HG03378 (cell line): ENCODE data around the gene POLR3H.

ENCODE experiments used
- ATAC-seq: cut with Tn5 transposase; IDR thresholded peaks from one replicate; pipeline ENCODE4 v1.9.1; 2021; ENCODE audit warnings: mild to moderate bottlenecking, moderate library complexity; ENCODE audit not compliant: unreplicated experiment

POLR3H gene

GRCh38 chr22:41539146-41540005, 4.9 kb downstream of the POLR3H start:
- no peak for ATAC-seq

DNA sequence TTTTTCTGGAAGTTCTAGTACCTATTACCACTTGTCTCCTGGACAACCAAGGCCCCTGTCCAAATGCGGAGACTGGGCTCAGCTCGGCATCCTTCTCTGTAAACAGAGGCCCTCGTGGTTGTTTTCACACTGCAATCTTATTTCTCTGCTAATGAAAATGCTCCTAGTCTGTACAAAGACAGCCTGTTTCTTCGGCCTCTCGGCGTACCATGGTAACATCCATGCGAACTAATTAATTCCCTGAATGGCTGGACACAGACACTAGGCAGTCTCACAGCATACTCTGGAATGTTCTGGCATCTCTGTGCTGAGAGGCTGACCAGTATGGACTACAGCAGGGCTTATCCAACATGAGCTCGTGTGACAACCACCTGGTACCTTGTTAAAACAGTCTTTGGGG, 5.7 kb downstream of the POLR3H start:
- no peak for ATAC-seq

- ATAC-seq, result no peak
These were observed 7.1 kb downstream of the POLR3H start for GRCh38 chr22:41537203-41537602.

GRCh38 chr22:41535244-41535643, 9.0 kb downstream of the POLR3H start:
- no peak for ATAC-seq

DNA sequence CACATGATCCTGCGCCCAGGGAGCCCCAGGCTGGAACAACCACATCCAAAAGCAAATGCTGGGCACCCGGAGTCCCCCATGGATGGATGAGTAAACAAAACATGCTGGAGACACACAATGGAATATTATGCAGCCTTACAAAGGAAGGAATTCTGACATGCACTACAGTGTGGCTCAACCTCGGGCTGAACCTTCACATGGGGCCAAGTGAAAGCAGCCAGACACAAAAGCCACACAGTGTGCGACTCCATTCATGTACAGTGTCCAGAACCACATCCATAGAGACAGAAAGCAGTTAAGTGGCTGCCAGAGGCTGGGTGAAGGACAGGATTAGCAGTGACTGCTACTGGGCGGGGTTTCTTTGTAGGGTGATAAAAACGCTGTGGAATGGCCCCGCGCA, 10.1 kb downstream of the POLR3H start:
- no peak for ATAC-seq

GRCh38 chr22:41532908-41533825, 11.1 kb downstream of the POLR3H start:
- ATAC-seq, result no peak

DNA sequence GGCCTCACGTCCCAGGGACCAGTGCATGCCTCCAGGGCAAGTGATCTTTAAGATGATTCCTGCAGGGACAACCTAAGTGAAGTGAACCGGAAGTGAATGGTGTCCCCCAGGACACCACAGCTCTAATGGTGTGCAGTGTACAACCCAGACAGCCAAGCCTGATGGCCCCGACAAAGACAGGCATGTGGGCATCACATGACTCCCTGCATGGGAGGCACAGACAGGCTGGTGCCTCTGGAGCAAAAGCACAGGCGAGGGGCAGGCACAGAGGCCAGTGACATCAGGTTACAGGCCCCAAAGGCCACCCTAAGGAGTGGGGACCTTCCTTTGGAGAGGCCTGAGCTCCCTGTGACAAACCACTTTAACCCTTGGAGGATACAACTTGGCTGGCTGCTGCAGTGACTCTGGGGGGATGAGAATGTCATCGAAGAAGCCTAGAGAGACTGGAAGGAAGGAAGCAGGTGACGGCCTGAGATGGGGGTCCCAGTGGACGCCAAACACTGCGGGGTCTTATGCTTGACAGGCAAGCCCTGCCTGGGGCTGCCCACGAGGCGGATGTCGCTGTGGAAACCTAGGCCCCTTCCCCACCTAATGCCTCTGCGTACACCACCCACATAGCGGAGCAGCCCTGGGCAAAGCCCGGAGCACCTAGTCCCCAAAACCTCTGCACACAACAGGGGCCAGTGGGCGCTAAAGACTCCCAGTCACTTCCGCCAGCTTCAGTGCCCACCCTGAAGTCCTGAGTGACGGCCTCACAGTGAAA, 12.4 kb downstream of the POLR3H start:
- ATAC-seq, result no peak

- ATAC-seq, result no peak
These were observed 13.2 kb downstream of the POLR3H start for GRCh38 chr22:41530890-41531714.

DNA sequence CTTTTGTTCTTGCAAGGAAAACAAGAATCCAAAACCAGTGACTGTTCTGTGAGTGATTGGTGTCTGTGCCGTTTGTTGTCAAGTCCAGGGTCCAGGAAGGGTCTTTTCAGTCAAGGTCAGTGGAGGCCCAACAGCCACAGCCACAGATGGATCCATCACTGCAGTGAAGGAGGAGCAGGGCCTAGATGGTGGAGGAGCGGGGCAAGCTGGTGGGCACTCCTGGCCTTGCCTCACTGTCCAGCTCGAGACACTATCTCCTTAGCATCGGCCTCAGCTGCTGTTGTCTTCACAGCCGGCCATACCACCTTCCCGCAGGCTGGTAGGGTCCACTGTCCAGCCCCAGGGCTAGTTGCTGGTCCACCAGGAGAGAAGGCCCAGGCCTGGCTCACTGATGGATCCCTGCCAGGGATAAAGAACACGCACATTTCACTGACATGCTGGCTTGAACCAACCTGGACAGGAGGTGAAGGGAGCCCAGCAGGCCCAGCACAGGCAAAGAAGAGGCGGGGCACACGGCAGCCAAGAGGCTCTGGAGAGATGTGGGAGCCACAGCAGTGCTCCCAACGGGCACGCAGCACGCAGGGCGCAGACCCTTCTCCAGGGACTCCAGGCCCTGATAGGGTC, 15.2 kb downstream of the POLR3H start:
- ATAC-seq, result no peak

DNA sequence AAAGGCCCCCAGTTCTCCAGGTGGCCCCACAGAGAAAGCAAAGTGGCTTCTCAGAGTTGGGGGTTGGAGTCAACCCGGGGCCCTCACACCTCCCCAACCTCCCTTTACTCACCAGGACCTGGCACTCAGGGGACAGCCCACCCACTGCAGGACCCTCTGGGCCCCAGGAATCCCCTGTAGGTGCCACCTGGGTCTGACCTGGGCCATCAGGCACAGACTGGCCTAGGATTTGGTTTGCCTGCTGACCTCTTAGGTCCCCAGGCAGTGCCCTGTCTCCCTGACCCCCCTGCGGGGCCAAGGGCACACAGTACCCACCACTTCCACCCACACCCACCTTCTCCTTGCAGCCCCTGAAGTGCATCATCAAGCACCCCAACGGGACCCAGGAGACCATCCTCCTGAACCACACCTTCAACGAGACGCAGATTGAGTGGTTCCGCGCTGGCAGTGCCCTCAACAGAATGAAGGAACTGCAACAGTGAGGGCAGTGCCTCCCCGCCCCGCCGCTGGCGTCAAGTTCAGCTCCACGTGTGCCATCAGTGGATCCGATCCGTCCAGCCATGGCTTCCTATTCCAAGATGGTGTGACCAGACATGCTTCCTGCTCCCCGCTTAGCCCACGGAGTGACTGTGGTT, 16.0 kb downstream of the POLR3H start:
- ATAC-seq, result no peak

GRCh38 chr22:41526830-41527799, 17.2 kb downstream of the POLR3H start:
- no peak for ATAC-seq

DNA sequence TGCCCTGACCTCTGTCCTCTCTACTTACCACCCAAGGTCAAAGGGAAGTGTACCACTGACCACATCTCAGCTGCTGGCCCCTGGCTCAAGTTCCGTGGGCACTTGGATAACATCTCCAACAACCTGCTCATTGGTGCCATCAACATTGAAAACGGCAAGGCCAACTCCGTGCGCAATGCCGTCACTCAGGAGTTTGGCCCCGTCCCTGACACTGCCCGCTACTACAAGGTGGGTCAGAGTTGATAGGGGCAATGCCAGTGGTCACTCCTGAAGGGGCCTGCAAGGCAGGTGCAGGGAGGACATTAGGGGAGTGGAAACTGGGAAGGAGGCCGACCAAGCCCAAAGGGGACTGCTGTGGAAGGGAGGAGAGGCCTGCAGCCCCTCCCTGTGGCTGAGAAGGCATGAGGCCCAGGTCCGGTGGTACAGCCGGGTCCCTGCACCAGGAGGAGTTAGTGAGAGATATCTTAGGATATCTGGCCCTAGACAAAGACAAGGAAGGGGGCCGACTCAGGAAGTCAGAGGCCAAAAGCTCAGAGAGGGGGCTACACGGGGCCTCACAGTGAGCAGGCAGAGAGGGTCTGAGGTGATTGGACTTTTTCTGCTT, 17.9 kb downstream of the POLR3H start:
- no peak for ATAC-seq

DNA sequence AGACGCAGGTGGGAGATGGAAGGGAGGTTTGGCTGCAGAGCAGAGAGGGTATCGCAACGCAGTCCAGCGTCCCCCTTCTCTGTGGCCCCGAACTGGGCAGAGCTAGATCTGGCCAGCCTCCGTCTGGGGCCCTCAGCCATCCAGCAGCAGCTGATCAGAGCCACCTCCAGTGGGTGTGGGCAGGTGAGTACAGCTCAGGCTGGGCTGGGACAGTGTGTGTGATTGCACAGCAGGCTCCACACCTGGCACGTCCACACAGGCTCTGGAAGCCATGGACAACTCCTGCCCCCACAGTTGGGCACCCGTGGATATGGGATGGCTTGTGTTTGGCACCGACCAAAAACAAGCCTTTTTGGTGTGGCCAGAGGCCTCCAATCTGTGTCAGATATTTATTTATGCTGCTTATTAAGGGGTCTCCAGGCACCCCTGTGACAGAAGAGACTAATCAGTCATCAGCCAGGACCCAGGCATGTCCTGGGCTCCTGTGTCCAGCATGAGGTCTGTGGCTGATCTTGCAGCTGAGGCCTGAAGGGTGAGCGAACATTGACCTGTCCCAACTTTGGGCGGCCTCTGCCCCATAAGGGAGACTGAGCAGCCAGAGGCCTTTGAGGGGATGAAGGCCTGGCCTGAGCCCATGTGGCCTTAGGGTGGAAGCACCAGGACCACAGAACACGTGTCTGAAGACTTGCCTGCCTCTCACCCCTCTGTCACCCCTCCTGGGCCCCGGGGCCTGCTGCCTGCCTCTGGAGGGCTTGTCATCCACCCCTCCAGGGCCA, 18.6 kb downstream of the POLR3H start:
- ATAC-seq, result no peak

DNA sequence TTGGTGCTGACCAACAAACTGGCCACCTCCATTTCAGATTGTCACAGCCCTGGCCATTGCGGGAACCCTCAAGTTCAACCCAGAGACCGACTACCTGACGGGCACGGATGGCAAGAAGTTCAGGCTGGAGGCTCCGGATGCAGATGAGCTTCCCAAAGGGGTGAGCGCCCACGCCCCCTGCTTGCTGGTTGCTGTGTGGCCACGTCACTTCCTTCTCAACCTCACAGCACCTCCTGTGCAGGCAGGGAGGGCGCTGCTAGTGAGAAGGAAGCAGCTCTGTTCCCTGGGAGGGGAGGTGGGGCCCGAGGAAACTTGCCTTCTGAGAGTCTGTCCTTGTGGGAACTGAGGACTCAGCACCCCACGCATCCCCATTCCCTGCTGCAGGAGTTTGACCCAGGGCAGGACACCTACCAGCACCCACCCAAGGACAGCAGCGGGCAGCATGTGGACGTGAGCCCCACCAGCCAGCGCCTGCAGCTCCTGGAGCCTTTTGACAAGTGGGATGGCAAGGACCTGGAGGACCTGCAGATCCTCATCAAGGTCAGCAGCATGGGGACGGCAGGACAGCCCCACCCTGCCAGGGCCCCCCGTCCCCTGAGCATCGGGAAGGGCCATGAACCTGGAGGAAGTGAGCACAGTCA, 19.3 kb downstream of the POLR3H start:
- no peak for ATAC-seq

- ATAC-seq, result no peak
These were observed 20.0 kb downstream of the POLR3H start for GRCh38 chr22:41524251-41524661.

GRCh38 chr22:41523464-41524221, 20.6 kb downstream of the POLR3H start:
- ATAC-seq, result no peak
